ENCODE measurements around the gene NKD2.

- TF ChIP-seq CTCF (IDR thresholded peaks at IDR 0.05 in 8 of 11, conservative IDR thresholded peaks at IDR 0.05 in 3 of 11): peak in 4 of 11 experiments; percentile 22 to 40 (median 28)
- no peak for TF ChIP-seq POLR2A (IDR thresholded peaks at IDR 0.05)
These were observed 2.6 kb downstream of the NKD2 start for GRCh38 chr5:1011226-1011631.
